T-cell (primary cell): Measurements from ENCODE around the gene SPDYE2B. TPM values are rescaled to one million over a fixed set of nuclear protein-coding genes. Genes with fewer than 3 reads are reported as not detected.
"Not testable (repeated sequence)": the region's sequence is repeated elsewhere in the genome, so short reads cannot be mapped to it uniquely, and the experiment has no call there.

Source experiments
- ATAC-seq, 4 experiments: fragments of 200-7000 bp in 3 of 4; fragments of 150-1000 bp in 1 of 4; cut with Tn5 transposase; replicated peaks in 1 of 4; 1 replicate in 3 of 4; 2 replicates in 1 of 4; pipeline ENCODE4 v1.10.0; 2021; ENCODE audit warnings: moderate library complexity in 3 of 4, mild to moderate bottlenecking in 2 of 4, moderate number of reproducible peaks in 1 of 4
- CTCF ChIA-PET, 2 donors: fragments of 300-600 bp; sonication (Branson Sonifier 250); formaldehyde crosslinking; loops; one replicate each; lab custom pipeline; 2022; ENCODE audit warnings: antibody characterized with exemption in 2 of 2; lab: Charles Lee
- POLR2A ChIA-PET, 2 donors: fragments of 300-600 bp; sonication (Branson Sonifier 250); formaldehyde crosslinking; loops; one replicate each; lab custom pipeline; 2022; ENCODE audit warnings: antibody characterized with exemption in 2 of 2; lab: Charles Lee
- DNase-seq, 35 experiments: peaks; one replicate each; pipeline versions ENCODE4 v3.0.0 to v3.0.0-alpha.2; 2013 to 2023
- H3K27ac ChIP-seq: one replicate; pipeline ENCODE4 v1.5.1; 2013; ENCODE audit warnings: low read length
- H3K27me3 ChIP-seq, 2 experiments: replicated peaks in 1 of 2; 1 replicate in 1 of 2; 2 replicates in 1 of 2; pipeline versions ENCODE4 v1.6.1 to v1.7.0; 2013; ENCODE audit warnings: low read length in 1 of 2, mixed read lengths in 1 of 2; ENCODE audit not compliant: control insufficient read depth in 2 of 2, insufficient read depth in 2 of 2; ENCODE audit errors: extremely low read depth in 1 of 2
- H3K36me3 ChIP-seq, 2 donors: 1 replicate in 1 of 2; 2 replicates in 1 of 2; pipeline versions ENCODE4 v1.6.1 to v1.7.0; 2013; ENCODE audit warnings: low read length in 1 of 2; ENCODE audit not compliant: control insufficient read depth in 2 of 2, insufficient read depth in 1 of 2; ENCODE audit errors: extremely low read depth in 1 of 2
- H3K4me1 ChIP-seq, 2 experiments: 1 replicate in 1 of 2; 2 replicates in 1 of 2; pipeline versions ENCODE4 v1.6.1 to v1.7.0; 2013; ENCODE audit warnings: low read length in 2 of 2, mixed read lengths in 1 of 2; ENCODE audit not compliant: insufficient read depth in 2 of 2, control insufficient read depth in 1 of 2; ENCODE audit errors: extremely low read depth in 1 of 2
- H3K4me3 ChIP-seq, 2 donors: 1 replicate in 1 of 2; 2 replicates in 1 of 2; pipeline versions ENCODE4 v1.5.1 to v1.7.0; 2013; ENCODE audit warnings: mild to moderate bottlenecking in 2 of 2, low read length in 1 of 2, moderate library complexity in 1 of 2; ENCODE audit not compliant: control insufficient read depth in 1 of 2; ENCODE audit errors: extremely low read depth in 1 of 2
- H3K9me3 ChIP-seq: 2 replicates; pipeline ENCODE4 v1.7.0; 2013
- H3K27ac Mint-ChIP-seq, 2 donors: one replicate each; pipeline ENCODE4 v1.8.0; 2020 to 2021; ENCODE audit warnings: mild to moderate bottlenecking in 2 of 2, mixed read lengths in 2 of 2
- H3K27me3 Mint-ChIP-seq, 2 donors: one replicate each; pipeline ENCODE4 v1.8.0; 2021 to 2022; ENCODE audit warnings: mixed read lengths in 2 of 2
- H3K36me3 Mint-ChIP-seq: one replicate; pipeline ENCODE4 v1.8.0; 2021; ENCODE audit warnings: mixed read lengths
- H3K4me1 Mint-ChIP-seq, 3 donors: one replicate each; pipeline ENCODE4 v1.8.0; 2020 to 2022; ENCODE audit warnings: mixed read lengths in 3 of 3, mild to moderate bottlenecking in 1 of 3
- H3K4me3 Mint-ChIP-seq, 3 donors: one replicate each; pipeline ENCODE4 v1.8.0; 2020 to 2022; ENCODE audit warnings: mild to moderate bottlenecking in 3 of 3, mixed read lengths in 3 of 3, moderate library complexity in 3 of 3
- H3K9me3 Mint-ChIP-seq, 3 donors: one replicate each; pipeline ENCODE4 v1.8.0; 2020 to 2022; ENCODE audit warnings: mixed read lengths in 3 of 3
- WGBS: methylation state at CpG from one replicate; pipeline ENCODE4 v1.1.5; 2013; ENCODE audit warnings: missing lambda C conversion rate; ENCODE audit not compliant: insufficient coverage; 5-methylcytosine and 5-hydroxymethylcytosine counted together
- total RNA-seq, 35 experiments: library from RNA in 6 of 35; stranded (reverse) in 6 of 35; fragments of 120-200 nt in 1 of 35; gene quantifications; one replicate each; pipeline versions ENCODE4 v1.2.1 to v1.2.4 and lab custom pipeline; 2013 to 2026

Gene SPDYE2B
- total RNA-seq, 5 donors from 2014 or later (not counting 1 experiment from before 2014, with no cell fraction given): not detected

GRCh38 chr7:102682560-102682959, 32.4 kb downstream of the SPDYE2B start:
- H3K27me3 Mint-ChIP-seq, H3K4me3 ChIP-seq, DNase-seq, H3K27me3 ChIP-seq, H3K27ac Mint-ChIP-seq, ATAC-seq, POLR2A ChIA-PET, H3K36me3 Mint-ChIP-seq, H3K9me3 Mint-ChIP-seq, CTCF ChIA-PET, H3K4me3 Mint-ChIP-seq, H3K9me3 ChIP-seq, H3K36me3 ChIP-seq, H3K4me1 ChIP-seq, H3K4me1 Mint-ChIP-seq, H3K27ac ChIP-seq: not testable (repeated sequence)
- WGBS: no CpG with 5 or more reads among the region's 5 CpGs

GRCh38 chr7:102688299-102689036, 38.3 kb downstream of the SPDYE2B start:
- H3K36me3 ChIP-seq, H3K9me3 Mint-ChIP-seq, CTCF ChIA-PET, H3K36me3 Mint-ChIP-seq, H3K4me1 Mint-ChIP-seq, H3K4me3 Mint-ChIP-seq, POLR2A ChIA-PET, H3K27ac Mint-ChIP-seq, H3K9me3 ChIP-seq, H3K27me3 ChIP-seq, H3K4me1 ChIP-seq, H3K27me3 Mint-ChIP-seq, H3K27ac ChIP-seq, H3K4me3 ChIP-seq: not testable (repeated sequence)
- DNase-seq: peak in 1 of 35 experiments; percentile 64
- ATAC-seq: peak; percentile 76 to 83 (median 78)
- no CpG with 5 or more reads among the region's 37 CpGs for WGBS

GRCh38 chr7:102689436-102690282, 39.5 kb downstream of the SPDYE2B start:
- H3K27me3 ChIP-seq, H3K27me3 Mint-ChIP-seq, H3K4me1 Mint-ChIP-seq, H3K4me3 Mint-ChIP-seq, H3K9me3 Mint-ChIP-seq, H3K27ac ChIP-seq, CTCF ChIA-PET, H3K4me1 ChIP-seq, H3K36me3 ChIP-seq, H3K27ac Mint-ChIP-seq, POLR2A ChIA-PET, H3K9me3 ChIP-seq, H3K36me3 Mint-ChIP-seq: not testable (repeated sequence)
- DNase-seq (peak in 10 of 35 experiments; percentile 1 to 66 (median 18)), ATAC-seq (peak; percentile 79 to 90 (median 86))
- whole genome bisulfite sequencing: no CpG with 5 or more reads among the region's 74 CpGs
- H3K4me3 ChIP-seq: peak overlapping the region in 1 of 2 donors; percentile 7

DNA sequence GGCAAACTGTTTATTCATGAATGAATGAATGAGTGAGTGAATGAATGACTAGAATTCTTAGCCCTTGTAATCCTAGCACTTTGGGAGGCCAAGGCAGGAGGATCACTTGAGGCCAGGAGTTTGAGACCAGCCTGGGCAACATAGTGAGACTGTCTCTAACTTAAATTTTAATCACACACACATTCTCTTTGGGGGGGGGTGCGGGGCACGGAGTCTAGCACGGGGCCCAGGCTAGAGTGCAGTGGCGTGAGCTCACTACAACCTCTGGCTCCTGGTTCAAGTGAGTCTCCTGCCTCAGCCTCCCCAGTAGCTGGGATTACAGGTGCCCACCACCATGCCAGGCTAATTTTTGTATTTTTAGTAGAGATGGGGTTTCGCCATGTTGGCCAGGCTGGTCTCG, 40.5 kb downstream of the SPDYE2B start:
- POLR2A ChIA-PET, DNase-seq: not testable (repeated sequence)
- peak overlapping the region in 1 of 3 donors; percentile 48 for H3K4me3 Mint-ChIP-seq

DNA sequence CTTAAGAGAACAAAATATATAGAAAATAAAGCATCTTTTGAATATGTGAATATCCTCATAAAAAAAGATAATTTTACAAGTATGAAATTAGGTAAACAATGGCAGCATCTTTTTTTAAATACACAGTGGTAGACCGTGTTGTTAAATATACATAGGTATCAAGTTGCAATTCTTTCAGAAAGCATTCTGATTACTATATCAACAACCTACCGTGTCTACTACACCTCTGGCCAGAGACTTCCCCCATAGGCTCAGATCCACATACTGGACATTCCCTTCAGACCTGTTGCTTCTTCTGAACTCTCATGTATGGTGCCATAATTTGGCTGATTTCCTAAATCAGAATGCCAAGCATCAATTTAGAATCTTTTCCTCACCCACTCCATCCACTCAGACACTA, 43.9 kb downstream of the SPDYE2B start:
- WGBS: no CpG with 5 or more reads among the region's 2 CpGs
- H3K9me3 ChIP-seq, H3K4me3 Mint-ChIP-seq, H3K27me3 ChIP-seq, H3K4me3 ChIP-seq, POLR2A ChIA-PET, ATAC-seq, H3K27ac Mint-ChIP-seq, H3K36me3 Mint-ChIP-seq, H3K27me3 Mint-ChIP-seq, H3K4me1 ChIP-seq, H3K27ac ChIP-seq, CTCF ChIA-PET, H3K36me3 ChIP-seq, DNase-seq, H3K4me1 Mint-ChIP-seq, H3K9me3 Mint-ChIP-seq: not testable (repeated sequence)

More for the DNA sequence above, 40.5 kb downstream of the SPDYE2B start:
- H3K4me3 ChIP-seq, H3K27me3 ChIP-seq, H3K9me3 Mint-ChIP-seq, H3K36me3 Mint-ChIP-seq, CTCF ChIA-PET, H3K27ac ChIP-seq, H3K4me1 ChIP-seq, H3K27me3 Mint-ChIP-seq, H3K27ac Mint-ChIP-seq, ATAC-seq, H3K9me3 ChIP-seq, H3K36me3 ChIP-seq, H3K4me1 Mint-ChIP-seq: not testable (repeated sequence)
- WGBS: no CpG with 5 or more reads among the region's 6 CpGs

DNA sequence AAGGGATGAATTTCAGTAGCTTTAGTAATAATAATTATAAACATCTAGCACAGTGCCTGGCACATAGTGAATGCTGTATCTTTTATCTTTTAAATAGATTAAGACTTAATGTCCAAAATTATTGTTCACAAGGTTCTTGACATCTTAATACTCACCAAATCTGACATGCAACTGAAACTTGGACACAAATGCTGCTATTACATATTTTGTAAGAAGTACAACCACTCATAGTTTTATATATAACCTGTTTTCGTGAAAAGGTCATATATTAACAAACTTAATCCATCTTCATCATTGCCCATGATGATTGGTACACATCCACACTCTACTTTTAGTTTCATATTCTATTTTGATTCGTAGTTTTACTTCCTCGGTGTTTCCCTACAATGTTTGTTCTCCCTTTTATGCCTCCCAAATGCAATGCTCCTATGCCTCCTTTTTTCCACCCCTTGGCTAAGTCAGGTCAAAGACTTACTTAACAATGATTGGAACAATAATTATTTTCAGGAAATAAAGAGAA, 45.0 kb downstream of the SPDYE2B start:
- not testable (repeated sequence) for H3K36me3 Mint-ChIP-seq

More for the DNA sequence above, 45.0 kb downstream of the SPDYE2B start:
- H3K9me3 ChIP-seq, H3K4me3 Mint-ChIP-seq, DNase-seq, CTCF ChIA-PET, H3K4me1 ChIP-seq, H3K4me1 Mint-ChIP-seq, H3K4me3 ChIP-seq, H3K9me3 Mint-ChIP-seq, ATAC-seq, H3K27ac ChIP-seq, H3K36me3 ChIP-seq, POLR2A ChIA-PET, H3K27me3 ChIP-seq, H3K27ac Mint-ChIP-seq: not testable (repeated sequence)
- peaks cover 5 to 11% of the 10 kb centered on the region in 2 donors for H3K27me3 Mint-ChIP-seq
- no CpG with 5 or more reads among the region's 3 CpGs for WGBS
